PC-3 (cell line): ENCODE results near the gene LGALS9.
"Not testable (repeated sequence)": the region's sequence is repeated elsewhere in the genome, so short reads cannot be mapped to it uniquely, and the experiment has no call there.

Experiments used
- CTCF ChIP-seq: fragments of 300-600 bp; sonication (generic); conservative IDR thresholded peaks from 2 replicates; pipeline ENCODE4 v1.5.1; 2017; ENCODE audit warnings: antibody characterized with exemption, low read depth, mild to moderate bottlenecking, low read length
- EZH2 ChIP-seq: fragments of 300-600 bp; sonication (generic); IDR thresholded peaks from one replicate; pipeline ENCODE4 v1.6.1; 2017; ENCODE audit warnings: antibody characterized with exemption, mild to moderate bottlenecking, low read length; ENCODE audit not compliant: unreplicated experiment
- EZH2phosphoT487 ChIP-seq: fragments of 300-600 bp; sonication (generic); IDR thresholded peaks from 2 replicates; pipeline ENCODE4 v1.6.1; 2018; ENCODE audit warnings: mild to moderate bottlenecking, antibody characterized with exemption, low read length, borderline replicate concordance

- not testable (repeated sequence) for TF ChIP-seq CTCF, EZH2phosphoT487, EZH2
Measured at GRCh38 chr17:27636005-27636520, 5.1 kb downstream of the LGALS9 start.
